RKO (cell line): ENCODE data around the gene IFIT3.

Experiments used
- DNase-seq: peaks from one replicate; pipeline ENCODE4 v3.0.0-alpha.2; 2016; ENCODE audit warnings: low spot score

Gene IFIT3

DNA sequence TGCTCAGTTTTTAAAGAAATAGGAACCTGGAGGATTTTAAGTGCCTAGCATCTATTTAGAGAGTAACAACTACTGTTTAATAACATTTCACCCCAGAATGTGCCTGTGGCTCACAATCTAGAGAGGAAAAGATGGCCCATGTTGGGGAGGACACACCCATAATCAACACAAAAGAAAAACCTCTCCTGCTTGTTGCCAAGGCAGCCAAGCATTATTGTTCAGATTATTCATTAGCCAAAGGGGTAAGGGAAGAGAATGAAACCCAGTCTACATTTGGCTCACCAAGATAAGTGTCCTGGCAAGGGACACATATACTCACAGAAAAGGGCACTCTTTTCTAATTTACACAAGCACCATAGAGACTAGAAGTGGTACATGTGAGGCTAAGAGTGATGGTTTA, 32.4 kb downstream of the IFIT3 start:
- DNase-seq, result no peak

DNA sequence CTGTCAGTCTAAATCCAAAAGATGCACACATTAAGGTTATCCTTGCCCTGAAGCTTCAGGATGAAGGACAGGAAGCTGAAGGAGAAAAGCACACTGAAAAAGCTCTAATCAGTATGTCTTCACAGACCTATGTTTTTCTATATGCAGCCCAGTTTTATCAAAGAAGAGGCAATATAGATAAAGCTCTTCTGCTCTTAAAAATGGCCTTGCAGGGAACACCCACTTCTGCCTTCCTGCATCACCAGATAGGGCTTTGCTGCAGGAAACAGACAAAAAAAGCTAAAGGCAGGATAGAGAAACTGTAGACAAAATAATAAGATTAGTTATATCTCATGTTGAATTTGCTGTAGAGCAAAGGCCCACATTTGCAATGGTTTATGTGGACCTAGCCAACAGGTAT, 35.1 kb downstream of the IFIT3 start:
- no peak for DNase-seq

DNA sequence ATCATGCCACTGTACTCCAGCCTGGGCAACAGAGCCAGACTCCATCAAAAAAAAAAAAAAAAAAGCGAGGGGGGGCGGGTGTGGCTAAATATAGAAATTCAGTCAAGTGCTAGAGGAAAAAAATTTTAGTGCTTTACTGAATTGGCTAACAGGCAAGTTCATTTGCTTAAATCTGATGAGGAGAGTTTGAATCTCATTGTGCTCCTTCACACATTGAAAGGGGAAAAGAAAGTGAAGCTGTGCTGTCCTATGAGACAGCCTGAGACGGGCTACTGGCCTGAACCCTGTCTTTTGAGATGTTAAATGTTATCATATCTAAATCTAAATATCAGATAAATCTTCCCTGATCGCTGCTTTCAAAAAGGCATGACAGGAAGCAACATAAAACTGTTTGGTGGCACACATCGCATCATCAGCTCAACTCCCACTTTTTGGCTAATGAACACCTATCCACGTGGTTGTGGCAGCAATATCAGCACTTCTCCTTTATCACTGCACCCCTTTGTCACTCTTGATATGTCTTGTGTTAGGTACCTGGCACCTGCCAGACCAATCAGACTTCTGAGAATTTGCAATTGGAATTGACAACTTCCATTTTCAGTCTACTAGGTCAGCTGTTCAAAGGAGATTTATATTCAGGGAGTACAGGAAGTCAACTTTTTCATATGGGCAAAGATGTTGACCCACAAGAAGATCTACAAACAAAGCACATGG, 36.1 kb downstream of the IFIT3 start:
- no peak for DNase-seq

DNA sequence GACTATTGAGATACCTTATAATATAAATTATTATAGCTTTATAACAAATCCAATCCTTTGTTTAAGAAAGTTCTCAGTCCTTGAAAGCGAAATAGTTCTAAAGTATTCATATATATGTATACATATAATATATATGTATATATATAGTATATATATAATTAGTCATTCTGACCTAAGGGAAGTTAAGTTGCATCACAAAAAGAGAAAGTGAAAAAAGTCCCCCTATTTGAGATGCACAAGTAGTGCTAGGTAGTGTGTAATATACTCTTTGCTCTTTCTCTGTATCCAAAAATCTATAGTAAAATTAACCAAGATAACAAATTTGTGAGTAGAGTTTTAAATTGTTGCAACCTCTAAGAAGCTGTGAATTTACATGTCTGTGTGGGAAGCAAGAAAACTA, 36.7 kb downstream of the IFIT3 start:
- DNase-seq, result no peak

DNA sequence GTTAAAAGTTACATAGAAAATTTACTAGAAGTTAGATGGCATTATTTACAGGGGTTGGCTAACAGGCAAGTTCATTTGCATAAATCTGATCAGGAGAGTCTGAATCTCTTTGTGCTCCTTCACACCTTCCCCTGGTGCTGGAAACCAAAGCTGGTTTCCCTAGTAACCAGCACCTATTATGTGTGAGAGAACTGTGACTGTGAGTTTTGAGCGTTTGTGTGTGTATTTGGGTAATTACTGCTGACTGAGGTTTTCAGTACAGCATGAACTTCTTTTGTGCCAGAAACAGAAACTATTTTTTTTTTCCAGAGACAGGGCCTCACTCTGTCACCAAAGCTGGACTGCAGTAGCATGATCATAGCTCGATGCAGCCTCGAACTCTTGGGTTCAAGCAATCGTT, 39.7 kb downstream of the IFIT3 start:
- DNase-seq, result no peak

DNA sequence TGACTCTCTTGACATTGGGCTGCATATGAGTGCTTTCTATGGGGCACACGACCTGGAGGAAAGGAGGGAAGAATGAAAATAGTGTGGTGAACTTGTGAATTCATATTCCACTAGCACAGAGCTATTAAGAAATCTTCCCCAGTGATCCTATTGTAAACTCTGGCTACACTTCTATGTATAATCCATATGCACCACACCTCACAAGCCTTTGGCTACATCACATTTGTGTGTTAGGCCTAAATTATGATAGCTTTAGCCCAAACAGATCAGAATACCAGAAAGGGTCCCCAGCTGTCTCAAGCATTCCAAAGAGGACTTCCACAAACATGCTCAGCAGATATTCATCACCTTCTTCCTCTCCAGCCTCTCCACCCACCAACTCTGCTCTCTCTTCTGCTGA, 40.3 kb downstream of the IFIT3 start:
- no peak for DNase-seq

DNA sequence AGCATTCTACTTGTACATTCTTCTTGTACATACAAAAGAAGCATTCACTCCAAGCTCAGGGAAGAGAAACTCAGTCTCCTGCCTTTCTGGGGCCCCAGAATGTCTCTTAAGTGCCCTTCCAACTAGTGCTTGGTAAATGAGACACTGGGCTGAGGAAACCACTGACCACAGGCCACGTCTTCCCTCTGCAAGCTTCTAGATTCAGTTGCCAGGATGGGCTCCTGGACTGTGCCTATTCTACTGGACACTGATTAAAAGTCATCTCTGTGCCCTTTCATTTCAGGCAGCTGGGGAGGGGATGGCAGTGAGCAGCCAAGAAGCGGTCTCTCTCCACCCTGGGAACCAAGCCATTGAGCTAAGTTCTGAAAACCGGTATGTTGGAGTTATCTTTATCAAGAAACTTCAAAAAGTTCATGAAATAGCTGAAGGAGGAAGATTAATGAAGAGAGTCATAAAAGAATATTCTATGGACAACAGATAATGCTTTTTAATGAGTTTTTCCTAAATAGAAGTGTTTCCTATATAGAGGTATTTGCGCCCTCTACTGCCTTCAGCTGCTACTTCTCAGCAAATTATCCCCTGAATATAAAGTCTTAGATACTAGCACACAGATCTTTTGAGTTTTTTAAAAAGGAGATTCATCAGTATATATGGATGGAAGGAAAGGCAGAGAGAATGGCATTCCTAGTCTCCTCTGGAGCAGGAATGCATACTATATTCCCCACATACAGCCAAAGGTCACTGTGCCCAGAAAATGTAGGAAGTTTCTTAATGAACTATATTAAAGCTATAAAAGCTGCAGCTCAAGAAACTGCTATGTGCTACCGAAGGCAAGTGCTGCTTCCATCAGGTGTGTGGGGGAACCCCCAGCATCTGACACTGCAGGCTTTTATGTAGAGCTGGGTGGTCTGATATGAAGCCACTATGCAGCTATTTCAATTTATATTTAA, 41.6 kb downstream of the IFIT3 start:
- DNase-seq, result peak; percentile 42

DNA sequence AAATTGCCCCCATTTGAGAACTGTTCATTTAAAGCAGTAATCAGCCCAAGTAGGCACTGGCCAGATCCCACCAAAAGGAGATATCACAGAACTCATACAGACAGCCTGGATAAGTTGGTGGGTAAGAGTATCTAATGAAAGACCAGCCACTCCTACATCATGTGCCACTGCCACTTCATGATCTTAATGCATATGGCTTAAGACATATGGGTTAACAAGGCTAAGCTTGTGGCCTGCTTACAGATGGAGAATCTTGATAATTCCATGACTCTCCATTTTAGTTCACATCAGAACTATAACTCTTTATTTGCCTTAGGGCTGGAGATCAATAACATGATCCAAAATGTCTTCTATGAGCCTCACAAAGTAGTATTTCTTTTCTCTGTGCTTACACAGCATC, 43.3 kb downstream of the IFIT3 start:
- no peak for DNase-seq

DNA sequence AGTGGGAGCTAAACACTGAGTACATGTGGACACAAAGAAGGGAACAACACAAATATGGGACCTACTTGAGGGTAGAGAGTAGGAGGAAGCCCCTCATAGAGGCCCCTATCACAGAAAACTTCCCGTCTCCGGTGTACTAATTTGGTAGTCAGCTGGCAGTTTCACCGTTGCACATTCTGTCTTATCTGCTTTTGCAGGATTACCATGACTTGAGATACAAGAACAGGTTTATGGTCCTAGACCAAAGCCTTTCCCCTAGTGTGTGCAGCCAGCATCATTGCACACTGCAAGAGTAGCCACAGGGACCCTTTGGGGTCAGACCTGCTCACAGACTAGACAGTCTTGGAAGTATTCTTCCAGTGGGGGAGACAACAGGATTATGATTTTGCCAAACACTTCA, 44.2 kb downstream of the IFIT3 start:
- DNase-seq, result no peak

DNA sequence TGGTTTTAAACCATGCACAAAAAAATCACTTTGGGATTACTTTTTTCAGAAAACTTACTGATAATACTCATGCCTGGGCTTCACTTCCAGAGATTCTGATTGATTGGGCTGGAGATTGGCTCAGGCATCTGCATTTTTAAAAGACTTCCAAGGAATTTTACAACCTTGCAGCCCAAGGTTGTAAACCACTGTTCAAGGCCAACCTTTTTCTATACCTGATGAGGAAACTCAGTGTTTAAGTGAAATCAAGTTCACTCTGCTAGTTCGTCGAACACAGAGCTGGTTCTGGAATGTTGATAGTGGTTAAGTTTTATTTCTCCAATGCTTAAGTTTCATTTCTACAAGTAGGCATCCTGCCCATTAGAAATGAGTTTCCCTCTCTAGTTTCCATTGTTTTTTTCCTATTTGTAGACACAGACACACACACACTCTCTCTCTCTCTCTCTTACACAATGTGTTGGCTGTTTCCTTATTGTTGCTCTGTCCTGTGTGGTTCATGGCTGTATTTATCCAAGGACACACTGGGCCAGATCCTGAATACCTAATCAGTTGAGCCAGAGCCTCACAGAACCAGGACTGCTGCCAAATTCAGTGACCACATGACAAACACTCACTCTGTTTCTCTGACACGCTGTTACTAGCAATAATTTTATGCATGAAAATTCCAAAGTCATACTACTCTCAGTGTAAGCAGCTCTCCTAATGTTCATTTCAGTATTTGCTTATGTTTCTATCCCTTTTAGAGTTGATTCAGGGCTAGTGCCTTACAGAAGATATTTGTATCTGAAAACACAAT, 46.3 kb downstream of the IFIT3 start:
- DNase-seq, result peak; percentile 21

DNA sequence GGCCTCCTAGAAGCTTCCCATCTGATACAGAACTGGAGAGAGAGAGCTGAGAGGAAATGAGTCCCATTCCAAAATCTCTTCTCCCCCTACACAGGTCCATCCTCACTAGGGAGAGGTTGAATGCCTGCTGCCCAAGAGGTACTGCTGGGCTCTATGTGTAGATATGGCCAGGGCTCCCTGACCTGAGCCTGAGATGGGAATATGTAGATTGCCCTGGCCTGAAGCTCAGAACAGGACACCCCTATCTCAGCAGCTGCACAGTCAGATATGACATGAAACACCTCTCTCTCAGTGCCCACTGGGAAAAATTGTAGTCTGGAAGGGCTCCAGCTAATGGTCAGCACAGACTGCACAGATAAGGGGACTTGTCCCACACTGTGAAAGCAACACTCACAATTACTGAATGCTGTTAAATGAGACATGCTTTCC, 46.9 kb downstream of the IFIT3 start:
- DNase-seq, result no peak

DNA sequence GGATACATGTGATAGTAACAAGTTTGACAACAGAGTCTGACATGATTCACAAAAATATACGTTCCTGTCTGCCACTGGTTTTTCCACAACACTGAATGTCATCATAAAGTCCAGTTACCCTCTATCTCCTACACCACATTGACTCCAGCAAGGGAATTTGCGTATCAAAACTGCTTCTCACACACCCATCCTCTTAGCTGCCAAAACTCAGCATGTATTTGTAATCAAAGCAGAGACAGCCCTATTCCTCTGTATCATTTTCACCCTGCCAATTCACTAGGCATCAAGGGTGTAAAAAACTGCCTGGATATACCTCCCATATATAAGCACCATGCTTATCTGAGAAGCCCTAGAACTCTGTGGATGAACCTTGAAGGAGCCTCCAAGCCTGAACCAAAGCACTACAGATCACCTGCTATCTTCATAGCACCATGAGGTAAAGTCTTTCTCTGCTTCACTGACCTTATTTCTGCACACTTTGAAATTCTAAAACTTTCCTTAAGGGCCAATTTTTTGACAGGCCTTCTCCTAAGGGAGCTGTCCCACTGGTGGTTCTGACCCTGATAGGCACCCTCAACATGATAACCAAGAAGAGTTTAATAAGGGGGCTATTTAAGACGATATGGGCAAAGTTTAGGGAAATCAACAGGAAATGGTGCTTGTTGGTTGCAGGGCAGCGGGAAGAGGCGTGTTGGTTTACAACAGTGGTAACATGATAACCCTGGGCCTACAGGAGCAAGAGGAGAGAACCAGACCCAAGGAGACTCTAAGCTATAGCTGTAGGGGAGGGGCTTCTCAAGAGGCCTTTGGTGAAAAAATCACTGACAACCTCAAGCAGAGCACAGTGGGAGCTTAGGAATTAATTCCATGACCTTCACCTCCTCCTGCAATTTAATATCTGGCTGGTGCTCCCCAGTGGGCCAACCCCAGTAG, 50.2 kb downstream of the IFIT3 start, which contains the start of gene IFIT1B:
Gene IFIT1B, plus strand, starts transcription at position 352 of the 933 bp plus-strand sequence. Its CDS starts 80 bp downstream, at position 432.
- no peak for DNase-seq

DNA sequence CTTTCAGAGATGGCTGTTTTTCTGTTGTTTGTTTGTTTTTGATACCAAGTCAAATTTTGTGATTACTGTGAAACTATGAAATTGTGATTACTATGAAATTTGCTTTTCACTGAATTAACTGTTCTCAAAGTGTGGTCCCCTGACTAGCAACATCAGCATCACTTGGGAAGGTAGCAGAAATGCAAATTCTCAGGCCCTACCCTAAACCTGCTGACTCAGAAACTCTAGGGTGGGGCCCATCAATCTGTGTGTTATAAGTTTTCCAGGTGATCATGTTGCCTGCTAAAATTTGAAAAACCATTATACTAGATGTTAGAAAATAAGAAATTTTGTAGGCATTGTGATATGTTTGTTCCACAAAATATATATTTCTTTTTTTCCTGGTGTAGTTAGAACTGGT, 51.3 kb downstream of the IFIT3 start:
- DNase-seq, result no peak

DNA sequence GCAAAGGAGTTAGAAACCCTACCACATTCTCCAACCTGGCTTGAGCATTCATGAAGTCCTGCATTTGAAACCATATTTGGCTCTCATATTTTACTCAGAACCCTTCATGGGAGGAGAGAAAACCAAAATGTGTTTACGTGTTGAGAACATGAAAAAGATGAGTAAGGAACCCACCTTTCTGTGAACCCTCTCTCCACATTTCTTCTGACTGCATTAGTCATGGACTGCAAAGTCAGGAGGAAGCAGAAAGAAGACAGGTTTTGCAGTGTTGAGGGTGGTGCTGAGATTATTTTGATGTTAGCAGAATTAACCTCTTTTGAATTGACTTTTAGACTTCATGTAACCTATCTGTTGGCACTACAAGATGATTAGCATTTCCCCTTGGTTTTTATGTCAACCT, 55.0 kb downstream of the IFIT3 start:
- DNase-seq, result no peak

DNA sequence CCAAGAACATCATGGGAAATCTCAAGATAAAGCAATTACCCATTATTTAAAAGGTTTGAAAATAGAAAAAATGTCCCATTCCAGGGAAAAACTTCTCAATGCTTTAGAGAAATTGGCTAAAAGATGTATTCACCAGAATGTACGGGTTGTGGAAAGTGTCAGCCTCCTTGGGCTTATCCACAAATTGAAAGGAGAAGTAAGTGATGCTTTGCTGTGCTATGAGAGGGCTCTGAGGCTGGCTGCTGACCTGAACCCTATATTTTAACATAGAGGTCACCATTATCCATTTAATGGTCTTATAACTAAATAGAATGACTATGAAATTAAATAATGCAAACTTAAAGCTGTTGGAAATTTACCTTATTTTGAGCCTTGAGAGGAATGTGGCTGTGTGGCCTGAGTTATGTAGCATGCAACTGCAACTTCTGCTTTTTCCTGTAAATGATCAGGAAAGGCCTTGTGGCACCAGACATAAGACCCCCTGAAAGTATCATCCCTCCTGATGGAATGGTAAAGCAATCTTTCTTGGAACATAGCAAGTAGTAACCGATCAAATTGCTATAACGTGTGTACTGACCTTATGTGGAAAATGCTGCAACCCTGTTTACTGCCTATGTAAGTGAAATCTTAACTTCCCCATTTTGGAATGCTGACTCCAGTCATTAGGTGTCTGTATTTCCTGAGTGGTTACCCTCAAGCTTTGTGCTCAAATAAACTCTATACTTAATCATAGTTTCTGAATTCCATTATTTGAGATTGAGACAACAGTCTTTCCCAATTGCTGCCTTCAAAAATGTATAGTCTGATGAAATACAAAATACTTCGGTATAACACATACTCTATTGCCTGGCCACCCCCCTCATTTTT, 56.9 kb downstream of the IFIT3 start:
- no peak for DNase-seq

DNA sequence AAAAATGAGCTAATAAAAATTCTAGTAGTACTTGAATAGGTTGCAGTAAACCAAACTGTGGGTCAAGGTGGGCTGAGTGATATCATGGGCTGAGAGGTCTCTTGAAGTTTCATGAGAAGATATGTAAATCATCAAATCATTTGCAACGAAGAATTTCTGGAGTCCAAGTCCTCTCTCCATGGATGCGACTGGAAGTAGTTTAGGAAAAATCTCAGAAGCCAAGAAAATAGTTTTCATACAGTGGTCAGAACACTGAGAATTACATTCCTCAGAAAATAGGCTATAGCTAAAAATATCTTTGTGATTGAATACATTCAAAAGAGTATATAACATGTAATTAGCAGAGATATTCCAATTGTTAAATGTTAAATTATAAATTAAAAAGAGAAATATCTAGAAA, 61.0 kb downstream of the IFIT3 start:
- no peak for DNase-seq

DNA sequence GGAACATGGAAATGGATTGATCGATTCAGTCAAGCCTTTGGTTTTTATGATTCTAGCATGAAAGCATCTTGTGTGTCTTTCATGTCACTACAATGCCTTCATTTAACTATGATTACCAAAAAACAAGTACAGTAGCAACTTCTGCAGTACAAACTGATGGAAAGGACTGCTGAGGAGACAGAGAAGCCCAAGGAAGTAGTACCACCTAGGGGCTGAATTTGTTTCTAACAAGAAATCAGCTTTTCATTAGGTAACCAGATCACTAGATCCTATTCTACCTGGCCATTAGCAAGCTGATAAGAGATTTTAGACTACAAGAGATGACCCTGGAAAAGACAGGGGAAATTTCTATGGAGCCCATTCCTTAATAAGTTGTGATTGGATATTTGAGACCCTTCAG, 61.5 kb downstream of the IFIT3 start:
- DNase-seq, result peak; percentile 51
